Stimulated activated CD4-positive, alpha-beta T cell treated with anti-CD3 and anti-CD28 coated beads, Interleukin-15, amount 100 ng/mL, for 1 hour (primary cell): ENCODE results near the gene MEGF6.
A peak's percentile ranks its signal among the peaks of the same experiment; 100 is the strongest.

Source experiments
- DNase-seq, 2 donors: peaks; one replicate each; pipeline ENCODE4 v3.0.0-alpha.2; 2020; ENCODE audit warnings: low read depth in 1 of 2, low spot score in 1 of 2

Gene MEGF6

GRCh38 chr1:3495776-3496745 is 115.2 kb downstream of the MEGF6 start:
- no peak for DNase-seq

- DNase-seq = no peak
Observed at GRCh38 chr1:3494321-3495308, 116.7 kb downstream of the MEGF6 start.

GRCh38 chr1:3492545-3493246 is 118.6 kb downstream of the MEGF6 start:
- no peak for DNase-seq

GRCh38 chr1:3491291-3492246 is 119.7 kb downstream of the MEGF6 start:
- DNase-seq = peak; percentile 67 to 88

- DNase-seq = no peak
Observed at GRCh38 chr1:3490046-3490745, 121.1 kb downstream of the MEGF6 start.

GRCh38 chr1:3488432-3488831 is 122.9 kb downstream of the MEGF6 start:
- DNase-seq = no peak

- DNase-seq = no peak
Observed at GRCh38 chr1:3485016-3485415, 126.3 kb downstream of the MEGF6 start.

GRCh38 chr1:3483801-3484444 is 127.4 kb downstream of the MEGF6 start:
- peak in 1 of 2 donors; percentile 26 for DNase-seq

GRCh38 chr1:3483380-3483779 is 127.9 kb downstream of the MEGF6 start:
- DNase-seq = no peak

- no peak for DNase-seq
Observed at GRCh38 chr1:3482378-3482849, 128.9 kb downstream of the MEGF6 start.

- DNase-seq = no peak
Observed at GRCh38 chr1:3481836-3482375, 129.4 kb downstream of the MEGF6 start.

GRCh38 chr1:3481046-3481445 is 130.3 kb downstream of the MEGF6 start:
- no peak for DNase-seq

- DNase-seq = no peak
Observed at GRCh38 chr1:3480369-3480719, 131.0 kb downstream of the MEGF6 start.

- no peak for DNase-seq
Observed at GRCh38 chr1:3479511-3480368, 131.6 kb downstream of the MEGF6 start.

- no peak for DNase-seq
Observed at GRCh38 chr1:3478187-3478586, 133.1 kb downstream of the MEGF6 start.

- DNase-seq = no peak
Observed at GRCh38 chr1:3477241-3477995, 133.9 kb downstream of the MEGF6 start.

GRCh38 chr1:3476666-3477065 is 134.6 kb downstream of the MEGF6 start:
- no peak for DNase-seq
